ENCODE data around the gene MEGF10. TPM values are rescaled to one million over a fixed set of nuclear protein-coding genes. Genes with fewer than 3 reads are reported as not detected.
"Not testable (repeated sequence)": the region's sequence is repeated elsewhere in the genome, so short reads cannot be mapped to it uniquely, and the experiment has no call there.

Gene MEGF10
- total RNA-seq, 2 experiments from 2014 or later = not detected

DNA sequence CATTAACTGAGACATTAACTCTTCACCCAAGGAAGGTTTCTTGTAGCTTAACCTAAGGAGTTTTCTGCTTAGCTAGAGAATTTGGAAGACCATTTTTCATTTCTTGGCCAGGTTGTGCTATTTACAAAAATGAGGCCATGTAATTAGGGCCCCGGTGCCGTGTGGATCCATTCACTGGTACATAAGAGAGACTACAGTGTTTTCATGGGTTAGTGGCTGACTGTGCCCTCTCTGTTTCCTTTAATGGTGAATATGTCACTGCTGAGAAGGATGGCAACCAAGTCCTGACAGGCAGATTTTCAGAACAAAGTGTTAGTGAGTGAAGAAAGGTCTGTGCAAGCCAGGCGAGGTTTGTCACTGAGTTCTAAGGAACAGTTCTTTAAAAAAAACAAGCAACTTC lies 15.4 kb downstream of the MEGF10 start:
- POLR2A ChIA-PET = no interaction called here
- Mint-ChIP-seq H3K27me3 (peaks cover 9% of the 10 kb centered on the region), H3K4me3 (no peak overlapping the region), H3K36me3 (no peaks in the 10 kb centered on the region), H3K9me3 (no peaks in the 10 kb centered on the region), H3K27ac (no peak overlapping the region), H3K4me1 (no peaks in the 10 kb centered on the region)
- DNase-seq (no peak), ATAC-seq (ENCODE audit: low read depth) (no peak)

DNA sequence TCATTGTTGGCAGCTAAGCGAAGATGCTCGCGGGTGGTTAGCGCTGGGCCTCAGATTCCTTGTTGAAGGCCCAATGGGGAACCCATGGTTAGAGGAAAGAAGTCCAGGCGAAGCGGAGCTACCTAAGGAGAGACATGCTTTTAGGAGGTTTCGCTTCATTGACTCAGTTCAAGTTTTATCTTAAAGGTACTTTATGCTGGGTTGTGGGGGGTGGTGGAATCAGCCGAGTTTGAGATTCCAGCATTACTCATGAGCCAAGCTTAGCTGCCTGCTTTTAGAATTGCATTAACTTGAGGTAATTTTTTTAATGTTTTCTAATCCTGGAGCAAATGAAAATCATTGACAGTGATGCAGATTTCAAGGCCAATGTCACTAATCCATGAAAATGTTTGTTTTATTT lies 16.1 kb downstream of the MEGF10 start:
- Mint-ChIP-seq H3K27ac (no peak overlapping the region), H3K9me3 (no peaks in the 10 kb centered on the region), H3K27me3 (peaks cover 8% of the 10 kb centered on the region), H3K4me3 (no peak overlapping the region), H3K36me3 (no peaks in the 10 kb centered on the region), H3K4me1 (no peaks in the 10 kb centered on the region)
- POLR2A ChIA-PET = no interaction called here
- DNase-seq (no peak), ATAC-seq (ENCODE audit: low read depth) (no peak)

DNA sequence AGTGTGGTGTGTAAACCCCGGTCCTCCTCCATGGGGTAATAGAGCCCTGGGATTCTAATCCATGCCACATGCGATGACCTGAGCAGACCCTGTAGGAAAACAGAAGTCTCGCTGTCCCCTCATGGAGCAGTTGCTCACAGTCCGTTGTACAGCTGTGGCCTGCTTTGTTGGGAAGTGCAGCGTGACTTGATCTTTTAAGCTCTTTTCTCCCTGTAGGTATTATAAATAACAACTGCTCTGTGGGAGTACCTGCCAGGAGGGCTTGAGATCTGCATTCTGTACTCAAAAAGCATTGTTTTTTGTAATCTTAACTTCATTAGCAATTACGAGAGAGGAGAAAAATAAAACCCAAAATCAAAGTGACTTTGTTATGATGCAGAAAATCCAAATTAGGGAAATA lies 17.3 kb downstream of the MEGF10 start:
- DNase-seq (no peak), ATAC-seq (ENCODE audit: low read depth) (no peak)
- H3K27ac Mint-ChIP-seq = no peak overlapping the region
- peaks cover 9% of the 10 kb centered on the region for H3K27me3 Mint-ChIP-seq
- no peaks in the 10 kb centered on the region for H3K9me3 Mint-ChIP-seq
- H3K4me1 Mint-ChIP-seq = no peaks in the 10 kb centered on the region
- no peak overlapping the region for H3K4me3 Mint-ChIP-seq
- POLR2A ChIA-PET = no interaction called here
- no peaks in the 10 kb centered on the region for H3K36me3 Mint-ChIP-seq

DNA sequence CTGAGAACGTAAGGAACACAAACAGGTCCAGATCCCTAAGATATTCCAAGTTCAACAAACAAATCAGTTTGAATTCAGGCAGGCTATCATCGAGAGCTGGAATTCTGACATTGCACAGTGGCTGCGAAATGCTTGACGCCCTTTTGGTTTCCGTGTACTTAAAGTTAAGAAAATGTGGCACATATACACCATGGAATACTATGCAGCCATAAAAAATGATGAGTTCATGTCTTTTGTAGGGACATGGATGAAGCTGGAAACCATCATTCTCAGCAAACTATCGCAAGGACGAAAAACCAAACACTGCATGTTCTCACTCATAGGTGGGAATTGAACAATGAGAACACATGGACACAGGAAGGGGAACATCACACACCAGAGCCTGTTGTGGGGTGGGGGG lies 17.7 kb downstream of the MEGF10 start:
- ATAC-seq (ENCODE audit: low read depth); H3K27ac Mint-ChIP-seq; POLR2A ChIA-PET: not testable (repeated sequence)

DNA sequence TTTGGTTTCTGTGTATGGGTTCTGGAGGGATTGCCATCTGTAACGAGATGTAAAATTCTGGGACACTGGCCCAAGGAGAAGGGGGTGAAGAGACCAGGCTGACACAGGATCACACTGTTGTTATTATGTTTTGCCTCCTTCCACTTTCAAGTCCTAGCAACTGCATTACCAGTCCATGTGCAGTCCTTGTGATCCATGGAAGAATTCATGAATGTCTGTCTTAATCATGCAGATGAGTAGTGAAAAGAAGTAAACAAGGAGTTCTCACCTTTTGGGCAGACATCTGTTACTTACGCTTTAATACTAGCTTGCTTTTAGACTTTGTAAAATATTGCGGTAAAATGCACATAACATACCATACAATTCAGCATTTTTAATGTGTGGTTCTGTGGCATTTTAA lies 18.3 kb downstream of the MEGF10 start:
- no peaks in the 10 kb centered on the region for H3K36me3 Mint-ChIP-seq
- peaks cover under 1% of the 10 kb centered on the region for H3K4me1 Mint-ChIP-seq
- POLR2A ChIA-PET = no interaction called here

More for the DNA sequence above, 17.7 kb downstream of the MEGF10 start:
- H3K4me1 Mint-ChIP-seq, DNase-seq, H3K4me3 Mint-ChIP-seq, H3K9me3 Mint-ChIP-seq, H3K36me3 Mint-ChIP-seq: not testable (repeated sequence)
- peaks cover 11% of the 10 kb centered on the region for H3K27me3 Mint-ChIP-seq

GRCh38 chr5:127311349-127311748 lies 20.8 kb downstream of the MEGF10 start:
- DNase-seq (no peak), ATAC-seq (ENCODE audit: low read depth) (no peak)
- no peak overlapping the region for H3K27ac Mint-ChIP-seq
- peaks cover 22% of the 10 kb centered on the region for H3K27me3 Mint-ChIP-seq
- peaks cover 1% of the 10 kb centered on the region for H3K4me1 Mint-ChIP-seq
- POLR2A ChIA-PET = no interaction called here
- H3K36me3 Mint-ChIP-seq = no peaks in the 10 kb centered on the region
- no peaks in the 10 kb centered on the region for H3K9me3 Mint-ChIP-seq
- no peak overlapping the region for H3K4me3 Mint-ChIP-seq

More for the DNA sequence above, 18.3 kb downstream of the MEGF10 start:
- Mint-ChIP-seq H3K27ac (no peak overlapping the region), H3K4me3 (no peak overlapping the region), H3K9me3 (no peaks in the 10 kb centered on the region), H3K27me3 (peaks cover 11% of the 10 kb centered on the region)
- ATAC-seq (ENCODE audit: low read depth) (no peak), DNase-seq (no peak)

DNA sequence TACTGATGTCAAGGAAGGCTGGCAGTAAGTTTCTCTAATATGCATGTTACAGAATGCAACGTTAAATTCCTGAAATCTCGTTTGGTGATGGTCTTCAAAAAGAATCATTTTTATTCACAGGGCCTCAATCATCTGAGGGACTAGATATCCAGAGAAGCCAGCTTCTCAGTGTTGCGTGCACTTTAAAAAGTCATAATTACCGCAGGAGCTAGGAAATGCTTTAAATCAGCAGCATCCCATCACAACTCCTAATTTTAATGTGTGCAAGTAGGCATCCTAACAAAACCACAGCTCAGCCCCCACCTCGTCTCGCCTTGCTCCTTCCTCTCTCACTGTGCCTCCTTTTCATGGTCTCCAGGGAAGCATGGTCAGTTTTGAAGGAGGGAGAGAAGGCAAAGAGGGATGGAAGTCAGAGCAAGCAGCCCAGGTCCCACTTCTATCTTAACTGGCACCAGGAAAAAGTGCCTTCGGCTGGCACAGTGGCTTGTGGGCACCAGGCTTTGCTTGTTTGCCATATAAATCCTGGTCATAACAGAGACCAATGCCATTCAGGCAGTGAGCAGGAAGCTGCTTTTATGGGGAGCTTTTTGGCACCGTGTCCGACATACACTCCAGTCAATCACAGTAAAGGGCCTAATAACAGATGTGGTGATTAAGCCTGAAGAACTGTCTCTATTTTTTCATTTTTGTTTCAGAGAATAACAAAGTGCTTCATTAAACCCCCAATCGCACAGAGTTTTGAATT lies 21.4 kb downstream of the MEGF10 start:
- H3K9me3 Mint-ChIP-seq = no peaks in the 10 kb centered on the region
- no peak for ATAC-seq (ENCODE audit: low read depth)
- H3K27me3 Mint-ChIP-seq = peaks cover 27% of the 10 kb centered on the region
- DNase-seq = no peak
- peaks cover 1% of the 10 kb centered on the region for H3K4me1 Mint-ChIP-seq
- H3K36me3 Mint-ChIP-seq = no peaks in the 10 kb centered on the region
- no peak overlapping the region for H3K4me3 Mint-ChIP-seq
- no peak overlapping the region for H3K27ac Mint-ChIP-seq
- POLR2A ChIA-PET = no interaction called here

- H3K4me1 Mint-ChIP-seq = peaks cover 1% of the 10 kb centered on the region
Measured at GRCh38 chr5:127313379-127313778, 22.8 kb downstream of the MEGF10 start.

GRCh38 chr5:127313847-127314473 lies 23.4 kb downstream of the MEGF10 start:
- Mint-ChIP-seq H3K9me3 (no peaks in the 10 kb centered on the region), H3K4me3 (no peak overlapping the region), H3K4me1 (peaks cover 1% of the 10 kb centered on the region), H3K27me3 (peaks cover 31% of the 10 kb centered on the region), H3K36me3 (no peaks in the 10 kb centered on the region), H3K27ac (no peak overlapping the region)
- POLR2A ChIA-PET = no interaction called here
- ATAC-seq (ENCODE audit: low read depth) = peak; percentile 58
- DNase-seq = peak; percentile 65

More at GRCh38 chr5:127313379-127313778, 22.8 kb downstream of the MEGF10 start:
- POLR2A ChIA-PET = no interaction called here
- H3K27ac Mint-ChIP-seq = no peak overlapping the region
- ATAC-seq (ENCODE audit: low read depth) (no peak), DNase-seq (no peak)
- H3K36me3 Mint-ChIP-seq = no peaks in the 10 kb centered on the region
- no peaks in the 10 kb centered on the region for H3K9me3 Mint-ChIP-seq
- no peak overlapping the region for H3K4me3 Mint-ChIP-seq
- H3K27me3 Mint-ChIP-seq = peaks cover 27% of the 10 kb centered on the region

- H3K36me3 Mint-ChIP-seq = no peaks in the 10 kb centered on the region
- H3K4me1 Mint-ChIP-seq = peaks cover 10% of the 10 kb centered on the region
- H3K4me3 Mint-ChIP-seq = no peak overlapping the region
- DNase-seq (no peak), ATAC-seq (ENCODE audit: low read depth) (no peak)
- POLR2A ChIA-PET = no interaction called here
- H3K27ac Mint-ChIP-seq = no peak overlapping the region
- peaks cover 23% of the 10 kb centered on the region for H3K27me3 Mint-ChIP-seq
- no peaks in the 10 kb centered on the region for H3K9me3 Mint-ChIP-seq
Measured at GRCh38 chr5:127316011-127316410, 25.4 kb downstream of the MEGF10 start.

DNA sequence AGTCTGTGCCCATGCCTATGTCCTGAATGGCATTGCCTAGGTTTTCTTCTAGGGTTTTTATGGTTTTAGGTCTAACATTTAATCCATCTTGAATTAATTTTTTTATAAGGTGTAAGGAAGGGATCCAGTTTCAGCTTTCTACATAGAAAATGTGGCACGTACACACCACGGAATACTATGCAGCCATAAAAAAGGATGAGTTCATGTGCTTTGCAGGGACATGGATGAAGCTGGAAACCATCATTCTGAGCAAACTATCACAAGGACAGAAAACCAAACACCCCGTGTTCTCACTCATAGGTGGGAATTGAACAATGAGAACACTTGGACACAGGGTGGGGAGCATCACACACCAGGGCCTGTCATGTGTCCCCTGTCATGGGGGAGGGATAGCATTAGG lies 26.8 kb downstream of the MEGF10 start:
- H3K9me3 Mint-ChIP-seq; H3K4me3 Mint-ChIP-seq; DNase-seq; H3K36me3 Mint-ChIP-seq; ATAC-seq (ENCODE audit: low read depth); H3K27ac Mint-ChIP-seq; POLR2A ChIA-PET: not testable (repeated sequence)
- peaks cover 14% of the 10 kb centered on the region for H3K4me1 Mint-ChIP-seq
- H3K27me3 Mint-ChIP-seq = peaks cover 23% of the 10 kb centered on the region

DNA sequence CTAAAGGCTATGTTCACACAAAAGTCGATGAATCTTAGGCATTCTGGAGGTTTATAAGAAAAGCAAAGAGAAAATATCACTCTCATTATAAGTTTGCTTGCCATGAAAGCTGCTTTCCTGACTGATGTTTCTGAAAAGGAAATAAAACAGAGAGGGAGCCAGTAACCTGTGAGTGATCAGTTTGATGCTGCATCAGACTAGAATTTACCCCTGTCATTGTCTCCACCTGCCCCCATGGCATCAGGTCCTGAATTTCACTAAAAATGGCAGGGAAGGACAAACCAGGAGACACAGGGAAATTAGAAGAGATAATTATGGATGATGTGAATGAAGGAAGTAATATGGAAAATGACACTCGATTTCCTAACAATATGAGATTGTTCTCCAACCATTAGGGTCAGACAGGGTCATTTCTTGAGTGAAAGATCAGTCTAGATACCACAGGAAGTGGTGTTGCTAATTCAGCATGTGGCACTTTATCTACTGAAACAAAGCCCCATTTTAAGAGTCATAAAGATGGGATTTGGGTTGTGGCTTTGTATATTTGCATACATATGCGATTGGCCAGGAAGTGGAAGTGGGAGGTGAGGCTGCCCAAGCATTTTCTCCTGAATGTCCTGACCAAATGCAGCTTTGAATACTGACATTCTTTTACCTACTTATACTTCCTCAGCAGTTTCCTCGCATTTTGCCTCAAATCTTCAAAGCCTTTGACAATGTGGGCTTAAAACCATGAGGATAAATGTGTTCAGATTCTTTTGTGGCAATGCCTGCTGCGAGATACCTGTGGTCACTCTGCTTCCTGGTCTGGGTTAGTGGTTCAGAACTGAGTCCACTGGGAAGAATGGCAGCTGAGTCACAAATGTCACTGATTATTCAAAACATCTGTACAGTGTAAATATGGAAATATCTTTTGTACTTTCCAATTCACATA lies 29.7 kb downstream of the MEGF10 start:
- ATAC-seq (ENCODE audit: low read depth) (peak; percentile 56), DNase-seq (no peak)
- Mint-ChIP-seq H3K27me3 (peaks cover 16% of the 10 kb centered on the region), H3K4me3 (no peak overlapping the region), H3K9me3 (no peaks in the 10 kb centered on the region), H3K27ac (no peak overlapping the region), H3K36me3 (no peaks in the 10 kb centered on the region), H3K4me1 (peaks cover 13% of the 10 kb centered on the region)
- POLR2A ChIA-PET = no interaction called here

DNA sequence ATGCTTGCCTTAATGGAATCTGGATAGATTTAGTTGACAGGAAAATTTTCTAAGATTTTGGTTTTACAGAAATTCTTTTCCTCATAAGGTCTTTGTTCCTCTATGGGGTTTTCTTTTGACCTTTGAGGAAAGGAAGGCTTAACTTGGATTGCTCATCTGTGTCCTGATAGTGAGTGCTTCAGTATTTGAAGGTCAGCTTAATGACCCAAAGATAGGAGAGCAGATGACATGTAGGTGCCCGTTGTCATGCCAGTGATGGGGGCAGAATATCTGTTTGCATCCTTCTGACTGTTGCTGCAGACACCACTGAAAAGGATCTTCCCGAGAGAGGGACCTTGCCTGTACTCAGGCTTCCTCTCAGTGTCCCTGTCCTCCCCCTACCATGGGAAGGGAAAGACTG lies 30.9 kb downstream of the MEGF10 start:
- Mint-ChIP-seq H3K27me3 (peaks cover 10% of the 10 kb centered on the region), H3K36me3 (no peaks in the 10 kb centered on the region), H3K4me1 (peaks cover 13% of the 10 kb centered on the region), H3K27ac (no peak overlapping the region), H3K4me3 (peak overlapping the region; percentile 12), H3K9me3 (no peaks in the 10 kb centered on the region)
- DNase-seq (no peak), ATAC-seq (ENCODE audit: low read depth) (no peak)
- POLR2A ChIA-PET = no interaction called here
